Activated CD8-positive, alpha-beta T cell treated with anti-CD3 and anti-CD28 coated beads for 36 hours (primary cell): Measurements from ENCODE around the gene LIG1. TPM values are rescaled to one million over a fixed set of nuclear protein-coding genes. Genes with fewer than 3 reads are reported as not detected.

Source experiments
- ATAC-seq: fragments of 200-7000 bp; cut with Tn5 transposase; one replicate; pipeline ENCODE4 v1.10.0; 2021; ENCODE audit warnings: mild to moderate bottlenecking, moderate library complexity
- CTCF ChIA-PET: fragments of 350-600 bp; sonication (Branson Sonifier 250); formaldehyde crosslinking; loops from one replicate; lab custom pipeline; 2021; ENCODE audit warnings: antibody characterized with exemption; lab: Charles Lee
- POLR2A ChIA-PET: fragments of 350-600 bp; sonication (Branson Sonifier 250); formaldehyde crosslinking; loops from one replicate; lab custom pipeline; 2021; ENCODE audit warnings: antibody characterized with exemption; lab: Charles Lee
- DNase-seq: peaks from one replicate; pipeline ENCODE4 v3.0.0-alpha.2; 2020
- H3K27ac Mint-ChIP-seq: one replicate; pipeline ENCODE4 v1.8.0; 2021; ENCODE audit warnings: mild to moderate bottlenecking, mixed read lengths
- H3K27me3 Mint-ChIP-seq: one replicate; pipeline ENCODE4 v1.8.0; 2021; ENCODE audit warnings: mixed read lengths
- H3K36me3 Mint-ChIP-seq: one replicate; pipeline ENCODE4 v1.8.0; 2021; ENCODE audit warnings: low read depth, mixed read lengths
- H3K4me1 Mint-ChIP-seq: one replicate; pipeline ENCODE4 v1.8.0; 2021; ENCODE audit warnings: low read depth, mixed read lengths
- H3K4me3 Mint-ChIP-seq: one replicate; pipeline ENCODE4 v1.8.0; 2021; ENCODE audit warnings: mild to moderate bottlenecking, moderate library complexity, mixed read lengths
- H3K9me3 Mint-ChIP-seq: one replicate; pipeline ENCODE4 v1.8.0; 2021; ENCODE audit warnings: mixed read lengths
- intact Hi-C: fragments of 100-400 bp; cut with micrococcal nuclease; formaldehyde crosslinking; loops from one replicate; pipeline ENCODE4 v1.10.0; 2022
- total RNA-seq, 2 experiments: library from RNA; stranded (reverse); gene quantifications; one replicate each; pipeline ENCODE4 v1.2.3, GENCODE V29; 2021
- TF ChIP-seq, protein P1 (sequence below): fragments of 200-600 bp; IDR thresholded peaks from one replicate; pipeline ENCODE4 v1.8.0; 2022; ENCODE audit warnings: antibody characterized with exemption, mild to moderate bottlenecking

LIG1 gene
- total RNA-seq, 2 experiments from 2014 or later: 181 to 188 TPM

DNA sequence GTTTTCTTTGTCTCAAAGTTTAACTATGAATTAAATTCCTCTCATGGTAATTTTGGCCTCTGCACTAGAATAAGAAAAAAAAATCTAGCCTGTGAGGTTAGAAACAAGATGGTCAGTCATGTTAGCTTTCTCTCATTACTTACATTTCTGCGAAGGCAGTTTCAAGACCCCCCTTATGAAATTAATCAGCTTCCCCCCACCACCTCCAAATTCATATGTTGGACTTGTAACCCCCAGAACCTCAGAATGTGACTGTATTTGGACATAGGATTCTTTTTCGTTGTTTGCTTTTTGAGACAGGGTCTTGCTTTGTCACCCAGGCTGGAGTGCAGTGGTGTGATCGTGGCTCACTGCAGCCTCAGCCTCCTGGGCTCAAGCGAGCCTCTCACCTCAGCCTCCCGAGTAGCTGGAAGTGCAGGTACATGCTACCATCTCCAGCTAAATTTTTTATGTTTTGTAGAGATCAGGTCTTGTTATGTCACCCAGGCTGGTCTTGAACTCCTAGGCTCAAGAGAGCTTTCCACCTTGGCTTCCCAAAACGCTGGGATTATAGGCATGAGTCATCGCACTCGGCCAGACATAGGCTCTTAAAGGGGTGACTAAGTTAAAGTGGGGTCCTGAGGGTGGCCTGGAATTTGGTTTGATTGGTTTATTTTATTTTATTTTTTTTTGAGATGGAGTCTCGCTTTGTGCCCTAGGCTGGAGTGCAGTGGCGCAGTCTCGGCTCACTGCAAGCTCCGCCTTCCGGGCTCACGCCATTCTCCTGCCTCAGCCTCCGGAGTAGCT, 61.0 kb downstream of the LIG1 start:
- no peak for ATAC-seq
- H3K4me1 Mint-ChIP-seq: peaks cover 5% of the 10 kb centered on the region
- CTCF ChIA-PET: interaction anchor here (0.9 to 4.1 kb wide), 9 partner anchors 7 to 151 kb away, joined by 3 to 32 read pairs (median 9); no protein-coding TSS in a partner anchor
- TF ChIP-seq, protein P1, sequence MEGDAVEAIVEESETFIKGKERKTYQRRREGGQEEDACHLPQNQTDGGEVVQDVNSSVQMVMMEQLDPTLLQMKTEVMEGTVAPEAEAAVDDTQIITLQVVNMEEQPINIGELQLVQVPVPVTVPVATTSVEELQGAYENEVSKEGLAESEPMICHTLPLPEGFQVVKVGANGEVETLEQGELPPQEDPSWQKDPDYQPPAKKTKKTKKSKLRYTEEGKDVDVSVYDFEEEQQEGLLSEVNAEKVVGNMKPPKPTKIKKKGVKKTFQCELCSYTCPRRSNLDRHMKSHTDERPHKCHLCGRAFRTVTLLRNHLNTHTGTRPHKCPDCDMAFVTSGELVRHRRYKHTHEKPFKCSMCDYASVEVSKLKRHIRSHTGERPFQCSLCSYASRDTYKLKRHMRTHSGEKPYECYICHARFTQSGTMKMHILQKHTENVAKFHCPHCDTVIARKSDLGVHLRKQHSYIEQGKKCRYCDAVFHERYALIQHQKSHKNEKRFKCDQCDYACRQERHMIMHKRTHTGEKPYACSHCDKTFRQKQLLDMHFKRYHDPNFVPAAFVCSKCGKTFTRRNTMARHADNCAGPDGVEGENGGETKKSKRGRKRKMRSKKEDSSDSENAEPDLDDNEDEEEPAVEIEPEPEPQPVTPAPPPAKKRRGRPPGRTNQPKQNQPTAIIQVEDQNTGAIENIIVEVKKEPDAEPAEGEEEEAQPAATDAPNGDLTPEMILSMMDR: no peak
- no peaks in the 10 kb centered on the region for H3K9me3 Mint-ChIP-seq
- peak overlapping the region; percentile 12 for H3K4me3 Mint-ChIP-seq
- DNase-seq: no peak
- H3K36me3 Mint-ChIP-seq: peaks cover under 1% of the 10 kb centered on the region
- H3K27ac Mint-ChIP-seq: no peak overlapping the region
- no peaks in the 10 kb centered on the region for H3K27me3 Mint-ChIP-seq
- intact Hi-C loops: no loop called here
- POLR2A ChIA-PET: interaction anchor here (0.9 to 2.4 kb wide), 5 partner anchors 10 to 147 kb away, joined by 3 to 7 read pairs (median 3); partner anchors contain the start of gene CARD8

DNA sequence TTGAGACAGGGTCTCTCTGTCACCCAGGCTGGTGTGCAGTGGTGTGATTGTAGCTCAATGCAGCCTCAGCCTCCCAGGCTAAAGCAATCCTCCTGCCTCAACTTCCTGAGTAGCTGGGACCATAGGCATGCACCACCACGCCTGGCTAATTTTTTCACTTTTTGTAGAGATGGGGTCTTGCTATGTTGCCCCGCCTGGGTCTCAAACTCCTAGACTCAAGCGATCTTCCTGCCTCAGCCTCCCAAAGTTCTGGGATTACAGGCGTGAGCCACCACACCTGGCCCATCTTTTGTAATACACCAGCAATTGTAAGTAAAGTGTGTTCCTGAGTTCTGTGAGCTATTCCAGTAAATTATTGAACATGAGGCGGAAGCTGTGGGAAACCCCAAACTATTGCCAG, 66.2 kb downstream of the LIG1 start:
- peaks cover 9% of the 10 kb centered on the region for H3K36me3 Mint-ChIP-seq
- TF ChIP-seq, protein P1: no peak
- H3K4me3 Mint-ChIP-seq: no peak overlapping the region
- ChIA-PET CTCF (interaction anchor here (0.8 to 4.5 kb wide), 6 partner anchors 7 to 142 kb away, joined by 3 to 32 read pairs (median 14); partner anchors contain the start of gene PLA2G4C), POLR2A (no interaction called here)
- no peak for ATAC-seq
- H3K27me3 Mint-ChIP-seq: no peaks in the 10 kb centered on the region
- no peak overlapping the region for H3K27ac Mint-ChIP-seq
- no peaks in the 10 kb centered on the region for H3K4me1 Mint-ChIP-seq
- intact Hi-C loops: no loop called here
- H3K9me3 Mint-ChIP-seq: no peaks in the 10 kb centered on the region
- no peak for DNase-seq

DNA sequence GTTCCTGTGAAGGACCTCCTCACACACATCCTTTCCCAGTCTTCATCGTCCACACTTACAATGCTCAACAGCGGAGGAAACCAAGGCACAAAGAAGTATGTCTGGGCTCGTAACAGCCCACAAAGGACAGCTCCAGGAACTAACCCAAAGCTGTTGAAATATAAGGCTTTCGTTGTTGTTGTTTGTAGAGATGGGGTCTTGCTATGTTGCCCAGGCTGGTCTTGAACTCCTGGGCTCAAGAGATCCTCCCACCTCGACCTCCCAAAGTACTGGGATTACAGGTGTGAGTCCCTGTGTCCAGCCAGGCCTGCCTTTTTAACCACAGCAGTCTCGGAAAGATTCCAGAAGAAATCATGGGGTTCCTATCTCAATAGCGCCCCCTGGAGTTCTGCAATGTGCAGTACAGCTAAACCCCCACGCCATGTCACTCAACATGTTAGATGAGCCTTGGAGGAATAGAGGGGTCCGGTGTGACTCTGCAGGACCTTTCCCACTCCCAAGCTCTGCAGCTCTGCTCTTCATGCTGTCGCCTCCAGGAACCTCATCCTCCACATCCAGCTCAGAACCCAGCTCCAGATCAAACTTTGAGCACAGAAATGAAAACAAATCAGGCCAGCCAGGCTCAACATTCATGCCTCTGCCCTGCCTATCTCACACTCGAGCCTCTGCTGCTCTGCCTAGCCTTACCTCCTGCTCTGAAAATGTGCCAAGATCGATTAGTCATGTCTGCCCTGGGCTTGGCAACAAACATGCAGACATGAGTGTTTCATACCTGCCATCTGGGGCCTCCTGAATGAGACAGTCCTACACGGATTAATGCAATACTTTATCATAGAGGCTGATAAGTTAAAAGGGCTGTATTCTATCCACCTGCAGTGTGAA, 67.0 kb downstream of the LIG1 start:
- intact Hi-C loops: no loop called here
- no peaks in the 10 kb centered on the region for H3K4me1 Mint-ChIP-seq
- DNase-seq: peak; percentile 45
- TF ChIP-seq, protein P1: peak; percentile 77
- H3K36me3 Mint-ChIP-seq: peaks cover 9% of the 10 kb centered on the region
- H3K4me3 Mint-ChIP-seq: no peak overlapping the region
- H3K27ac Mint-ChIP-seq: no peak overlapping the region
- peak; percentile 61 for ATAC-seq
- CTCF ChIA-PET: interaction anchor here (0.8 to 4.5 kb wide), 13 partner anchors 8 to 142 kb away, joined by 3 to 32 read pairs (median 4); partner anchors contain the start of gene PLA2G4C
- POLR2A ChIA-PET: interaction anchor here (1.0 kb wide), 1 partner anchor 142 kb away, joined by 3 read pairs; no protein-coding TSS in a partner anchor
- no peaks in the 10 kb centered on the region for H3K9me3 Mint-ChIP-seq
- H3K27me3 Mint-ChIP-seq: no peaks in the 10 kb centered on the region

DNA sequence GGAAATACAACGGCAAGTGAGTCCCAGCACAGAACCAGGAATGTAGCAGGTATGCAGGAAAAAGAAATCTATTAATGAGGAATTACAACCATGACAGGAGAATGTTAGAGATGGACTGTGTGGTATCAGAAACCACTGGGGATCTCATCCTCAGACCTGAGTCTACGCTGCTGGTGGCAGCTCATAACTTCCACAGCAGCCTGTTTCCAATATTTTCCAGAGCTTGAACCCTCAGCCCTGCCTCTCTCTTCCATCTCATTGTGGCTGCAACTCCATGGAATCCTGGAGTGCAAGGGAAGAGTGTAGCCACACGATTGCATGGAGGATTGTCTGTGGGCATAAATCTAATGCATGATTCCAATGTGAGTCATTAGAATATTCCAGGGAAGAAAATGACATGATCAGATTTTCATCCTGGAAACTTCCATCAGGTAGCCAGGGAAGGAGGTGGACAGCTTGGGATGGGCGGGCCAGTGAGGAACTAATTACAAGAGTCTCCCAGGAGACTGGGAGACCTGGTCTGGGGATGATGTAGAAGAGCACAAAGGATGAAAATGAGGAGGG, 74.5 kb downstream of the LIG1 start:
- Mint-ChIP-seq H3K4me3 (no peak overlapping the region), H3K36me3 (peaks cover 9% of the 10 kb centered on the region), H3K27ac (no peak overlapping the region), H3K27me3 (no peaks in the 10 kb centered on the region), H3K4me1 (peaks cover 2% of the 10 kb centered on the region), H3K9me3 (peaks cover 11% of the 10 kb centered on the region)
- ATAC-seq: no peak
- TF ChIP-seq, protein P1: no peak
- CTCF ChIA-PET: interaction anchor here (1.0 to 3.4 kb wide), 2 partner anchors 11 to 12 kb away, joined by 3 to 13 read pairs; no protein-coding TSS in a partner anchor
- DNase-seq: no peak
- intact Hi-C loops: no loop called here
- POLR2A ChIA-PET: no interaction called here
